NCI-H1694 (cell line): Measurements from ENCODE around the gene IZUMO2.
"Not testable (repeated sequence)": the region's sequence is repeated elsewhere in the genome, so short reads cannot be mapped to it uniquely, and the experiment has no call there.

ENCODE experiments used
- DNase-seq: peaks from one replicate; lab custom pipeline; 2025; lab: John Stamatoyannopoulos, UW

Gene IZUMO2

GRCh38 chr19:50135856-50136602 lies 27.1 kb downstream of the IZUMO2 start:
- DNase-seq: not testable (repeated sequence)

GRCh38 chr19:50134777-50135719 lies 28.0 kb downstream of the IZUMO2 start:
- DNase-seq: not testable (repeated sequence)

GRCh38 chr19:50133518-50134492 lies 29.3 kb downstream of the IZUMO2 start:
- DNase-seq: not testable (repeated sequence)

GRCh38 chr19:50104012-50104411 lies 59.1 kb downstream of the IZUMO2 start:
- DNase-seq: not testable (repeated sequence)

GRCh38 chr19:50103405-50103804 lies 59.7 kb downstream of the IZUMO2 start:
- DNase-seq: not testable (repeated sequence)
